ENCODE data around the gene PRKG1. TPM values are rescaled to one million over a fixed set of nuclear protein-coding genes. Genes with fewer than 3 reads are reported as not detected.

The PRKG1 gene
- total and polyA plus RNA-seq, 2 of the 4 experiments (the other 2 are of a cell fraction) = 3.5 to 18.3 TPM

GRCh38 chr10:52316500-52316899, 1242.2 kb downstream of the PRKG1 start:
- ChIA-PET CTCF (no interaction called here), POLR2A (ENCODE audit: unreplicated experiment) (no interaction called here)
- peak overlapping the region; percentile 97 for H2BK20ac ChIP-seq (ENCODE audit: low read depth, low read length)
- no peak overlapping the region for H2AFZ ChIP-seq (replicated peaks; ENCODE audit: low read length, poor library complexity)
- dilution Hi-C loops (cut with HindIII; ENCODE audit: low sequenced_read_pairs, unreplicated experiment) (no loop called here), intact Hi-C loops (cut with micrococcal nuclease) (loop anchor here (5.0 kb wide), 1 partner anchor 126 kb away; no protein-coding TSS in a partner anchor), in situ Hi-C loops (cut with MboI; ENCODE audit: low sequenced_read_pairs) (no loop called here)
- WGBS, 2 experiments (ENCODE audit: extremely low coverage in 2 of 2, insufficient read length in 1 of 2) = 100% methylated on average over 2 of the region's 4 CpGs; no CpG with 5 or more reads in 1 of the 2 experiments
- H2BK15ac ChIP-seq (ENCODE audit: low read depth, low read length) = peak overlapping the region; percentile 83
- H3K27ac ChIP-seq (ENCODE audit: insufficient read depth, low read length) = peak overlapping the region; percentile 90
- H4K5ac ChIP-seq (ENCODE audit: low read depth, low read length) = peak overlapping the region; percentile 97
- H2AK9ac ChIP-seq (replicated peaks; ENCODE audit: low read depth, low read length, poor library complexity) = no peak overlapping the region
- H3K56ac ChIP-seq (ENCODE audit: extremely low read depth, insufficient read depth, low read length) = peak overlapping the region; percentile 91
- H4K91ac ChIP-seq (ENCODE audit: insufficient read depth, low read depth, low read length) = peak overlapping the region; percentile 96
- H4K8ac ChIP-seq (ENCODE audit: low read depth in 2 of 2, low read length in 2 of 2) = peak overlapping the region; percentile 77 to 96
- H2BK120ac ChIP-seq (ENCODE audit: low read depth, low read length) = peak overlapping the region; percentile 97
- BruUV-seq (replicated peaks) = no TSS peak
- H2BK5ac ChIP-seq (ENCODE audit: low read depth, low read length, poor library complexity, severe bottlenecking) = peak overlapping the region; percentile 99
- ATAC-seq (ENCODE audit: low read depth) = no peak
- H3K4me2 ChIP-seq (ENCODE audit: low read depth, low read length) = peak overlapping the region; percentile 84
- H3K9ac ChIP-seq (ENCODE audit: low read depth, low read length) = peak overlapping the region; percentile 83; the same call in 1 of the 2 replicates
- peaks cover 6% of the 10 kb centered on the region; the same call in 1 of the 2 replicates for H3K36me3 ChIP-seq (ENCODE audit: control insufficient read depth, insufficient read depth, low read length)
- no peaks in the 10 kb centered on the region for H3K27me3 ChIP-seq (ENCODE audit: control insufficient read depth, insufficient read depth, low read length)
- TF ChIP-seq CEBPB (IDR thresholded peaks at IDR 0.05; ENCODE audit: low read depth, low read length) (no peak), RAD21 (IDR thresholded peaks at IDR 0.05; ENCODE audit: low read length) (no peak)
- no peak for DNase-seq
- peak overlapping the region; percentile 97 for H3K23ac ChIP-seq (ENCODE audit: low read depth, low read length)
- H3K79me1 ChIP-seq (ENCODE audit: low read depth in 1 of 2, low read length in 2 of 2) = peaks cover 0 to 38% of the 10 kb centered on the region in 2 experiments; a peak in 2 of 4 replicates
- H2AK5ac ChIP-seq (ENCODE audit: low read depth, low read length) = peak overlapping the region; percentile 85
- H3K14ac ChIP-seq (replicated peaks; ENCODE audit: low read depth, low read length) = peak overlapping the region; percentile 96
- H3K4ac ChIP-seq (ENCODE audit: low read depth, low read length) = peak overlapping the region; percentile 98
- peak overlapping the region; percentile 97 for H3K18ac ChIP-seq (ENCODE audit: low read depth, low read length)
- no peaks in the 10 kb centered on the region for H3K9me3 ChIP-seq (ENCODE audit: control insufficient read depth, insufficient read depth, low read length)
- H3K9me1 ChIP-seq (ENCODE audit: insufficient read depth, low read length) = peaks cover 5% of the 10 kb centered on the region; the same call in 1 of the 2 replicates
- H4K20me1 ChIP-seq (ENCODE audit: insufficient read depth, low read length) = no peaks in the 10 kb centered on the region
- peak overlapping the region; percentile 81; the same call in 1 of the 2 replicates for H3K4me3 ChIP-seq (ENCODE audit: insufficient read depth, low read depth, low read length)
- H3K4me1 ChIP-seq (ENCODE audit: control insufficient read depth, insufficient read depth, low read length) = peaks cover 5% of the 10 kb centered on the region; the same call in 1 of the 2 replicates
